Activated CD8-positive, alpha-beta memory T cell treated with anti-CD3 and anti-CD28 coated beads for 48 hours (primary cell): ENCODE data around the gene TRIO.

Experiments
- DNase-seq, 3 experiments: peaks; one replicate each; pipeline ENCODE4 v3.0.0-alpha.2; 2020; ENCODE audit warnings: low read depth in 2 of 3, low spot score in 2 of 3

TRIO gene

GRCh38 chr5:14146725-14147124 lies 3.6 kb downstream of the TRIO start:
- no peak for DNase-seq

GRCh38 chr5:14147210-14147609 lies 4.1 kb downstream of the TRIO start:
- no peak for DNase-seq

GRCh38 chr5:14148483-14148882 lies 5.3 kb downstream of the TRIO start:
- no peak for DNase-seq

GRCh38 chr5:14148890-14149671 lies 5.9 kb downstream of the TRIO start:
- no peak for DNase-seq

GRCh38 chr5:14149672-14150274 lies 6.6 kb downstream of the TRIO start:
- no peak for DNase-seq

GRCh38 chr5:14151416-14151815 lies 8.3 kb downstream of the TRIO start:
- DNase-seq = no peak

GRCh38 chr5:14153071-14153864 lies 10.1 kb downstream of the TRIO start:
- DNase-seq = no peak

GRCh38 chr5:14153932-14154731 lies 11.0 kb downstream of the TRIO start:
- no peak for DNase-seq

GRCh38 chr5:14155075-14155474 lies 11.9 kb downstream of the TRIO start:
- DNase-seq = no peak

GRCh38 chr5:14155739-14156138 lies 12.6 kb downstream of the TRIO start:
- no peak for DNase-seq

- no peak for DNase-seq
Observed at GRCh38 chr5:14156290-14156649, 13.1 kb downstream of the TRIO start.

GRCh38 chr5:14156650-14157492 lies 13.7 kb downstream of the TRIO start:
- DNase-seq = no peak

GRCh38 chr5:14157493-14157782 lies 14.3 kb downstream of the TRIO start:
- no peak for DNase-seq

- no peak for DNase-seq
Observed at GRCh38 chr5:14158890-14159666, 15.9 kb downstream of the TRIO start.

GRCh38 chr5:14161825-14162556 lies 18.8 kb downstream of the TRIO start:
- DNase-seq = no peak

GRCh38 chr5:14164164-14165163 lies 21.3 kb downstream of the TRIO start:
- no peak for DNase-seq

- DNase-seq = no peak
Observed at GRCh38 chr5:14165375-14166106, 22.4 kb downstream of the TRIO start.
